MM.1S (cell line): ENCODE data around the gene PRUNE2.

Experiments
- DNase-seq: peaks from one replicate; pipeline ENCODE4 v3.0.0-alpha.2; 2015
- H2AFZ ChIP-seq: fragments of 300-600 bp; sonication (generic); 2 replicates; pipeline ENCODE4 v1.6.0; 2016; ENCODE audit warnings: antibody characterized with exemption, low read length
- H3F3A ChIP-seq: fragments of 300-600 bp; sonication (generic); 2 replicates; pipeline ENCODE4 v1.6.1; 2016; ENCODE audit warnings: mild to moderate bottlenecking, antibody characterized with exemption, low read length, moderate library complexity, mixed read lengths; ENCODE audit not compliant: insufficient read depth
- H3K27ac ChIP-seq: fragments of 300-600 bp; sonication (generic); 2 replicates; pipeline ENCODE4 v1.5.1; 2016; ENCODE audit warnings: mild to moderate bottlenecking, low read length
- H3K27me3 ChIP-seq: fragments of 300-600 bp; sonication (generic); replicated peaks from 2 replicates; pipeline ENCODE4 v1.6.0; 2016; ENCODE audit warnings: low read length; ENCODE audit not compliant: insufficient read depth
- H3K36me3 ChIP-seq: fragments of 300-600 bp; sonication (generic); replicated peaks from 2 replicates; pipeline ENCODE4 v1.6.1; 2016; ENCODE audit warnings: mild to moderate bottlenecking, low read length, mixed read lengths; ENCODE audit not compliant: insufficient read depth
- H3K4me1 ChIP-seq: fragments of 300-600 bp; sonication (generic); 2 replicates; pipeline ENCODE4 v1.6.1; 2016; ENCODE audit warnings: low read length, mixed read lengths
- H3K4me2 ChIP-seq: fragments of 300-600 bp; sonication (generic); 2 replicates; pipeline ENCODE4 v1.6.0; 2016; ENCODE audit warnings: low read depth, low read length
- H3K4me3 ChIP-seq: fragments of 300-600 bp; sonication (generic); 2 replicates; pipeline ENCODE4 v1.5.1; 2016; ENCODE audit warnings: low read length, mixed read lengths
- H3K79me2 ChIP-seq: fragments of 300-600 bp; sonication (generic); 2 replicates; pipeline ENCODE4 v1.6.1; 2016; ENCODE audit warnings: mixed run types, low read length, mixed read lengths
- H3K9ac ChIP-seq: fragments of 300-600 bp; sonication (generic); 2 replicates; pipeline ENCODE4 v1.6.1; 2016; ENCODE audit warnings: low read length, mixed read lengths
- H3K9me2 ChIP-seq: fragments of 300-600 bp; sonication (generic); replicated peaks from 2 replicates; pipeline ENCODE4 v1.6.1; 2016; ENCODE audit warnings: mild to moderate bottlenecking, low read length, mixed read lengths; ENCODE audit not compliant: insufficient read depth
- H3K9me3 ChIP-seq: fragments of 300-600 bp; sonication (generic); replicated peaks from 2 replicates; pipeline ENCODE4 v1.6.1; 2016; ENCODE audit warnings: mild to moderate bottlenecking, low read length, mixed read lengths; ENCODE audit not compliant: insufficient read depth
- H4K20me1 ChIP-seq: fragments of 300-600 bp; sonication (generic); 2 replicates; pipeline ENCODE4 v1.6.1; 2016; ENCODE audit warnings: mild to moderate bottlenecking, low read length, moderate library complexity, mixed read lengths; ENCODE audit not compliant: insufficient read depth
- CTCF ChIP-seq: fragments of 300-600 bp; sonication (generic); IDR thresholded peaks from 2 replicates; pipeline ENCODE4 v1.5.1; 2016; ENCODE audit warnings: antibody characterized with exemption, low read length, mixed read lengths
- EZH2 ChIP-seq: fragments of 300-600 bp; sonication (generic); optimal IDR thresholded peaks from 2 replicates; pipeline ENCODE3; 2017; ENCODE audit warnings: low read depth, mild to moderate bottlenecking, antibody characterized with exemption, low read length, mixed read lengths
- EZH2phosphoT487 ChIP-seq: fragments of 300-600 bp; sonication (generic); IDR thresholded peaks from 2 replicates; pipeline ENCODE4 v1.6.1; 2018; ENCODE audit warnings: antibody characterized with exemption, low read length

The PRUNE2 gene

DNA sequence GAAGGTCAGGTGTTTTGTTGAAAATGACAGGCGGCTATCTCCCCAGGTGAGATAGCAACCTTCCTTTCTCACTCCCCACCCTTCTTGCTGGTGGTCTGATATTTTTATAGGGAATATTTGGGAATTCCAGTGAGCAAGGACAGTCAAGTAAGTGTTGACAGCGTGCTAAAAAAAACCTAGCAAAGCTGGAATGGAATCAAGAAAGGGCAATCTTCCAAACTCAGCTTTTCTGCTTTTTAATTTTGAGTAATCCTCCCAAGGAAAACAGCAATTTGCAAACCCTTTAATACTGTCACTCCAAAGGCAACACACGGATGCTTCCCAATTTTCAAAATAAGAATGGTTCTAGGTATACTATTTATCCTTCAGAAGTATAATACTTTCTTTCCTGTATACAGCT is 285.3 kb downstream of the PRUNE2 start:
- no peaks in the 10 kb centered on the region for H3K9me2 ChIP-seq
- no peak for DNase-seq
- H3K27ac ChIP-seq = no peak overlapping the region
- no peaks in the 10 kb centered on the region for H3K79me2 ChIP-seq
- 0 out of 2 replicates have a peak, but pooled peaks cover 2% of the 10 kb centered on the region for H3K27me3 ChIP-seq
- H3K9me3 ChIP-seq = no peaks in the 10 kb centered on the region
- no peak overlapping the region for H3K4me3 ChIP-seq
- no peaks in the 10 kb centered on the region for H4K20me1 ChIP-seq
- no peak overlapping the region for H3K9ac ChIP-seq
- no peak overlapping the region for H2AFZ ChIP-seq
- H3K36me3 ChIP-seq = no peaks in the 10 kb centered on the region
- H3K4me1 ChIP-seq = peaks cover 17% of the 10 kb centered on the region
- H3F3A ChIP-seq = peaks cover 19% of the 10 kb centered on the region
- TF ChIP-seq CTCF (no peak), EZH2 (no peak), EZH2phosphoT487 (no peak)
- no peak overlapping the region for H3K4me2 ChIP-seq

DNA sequence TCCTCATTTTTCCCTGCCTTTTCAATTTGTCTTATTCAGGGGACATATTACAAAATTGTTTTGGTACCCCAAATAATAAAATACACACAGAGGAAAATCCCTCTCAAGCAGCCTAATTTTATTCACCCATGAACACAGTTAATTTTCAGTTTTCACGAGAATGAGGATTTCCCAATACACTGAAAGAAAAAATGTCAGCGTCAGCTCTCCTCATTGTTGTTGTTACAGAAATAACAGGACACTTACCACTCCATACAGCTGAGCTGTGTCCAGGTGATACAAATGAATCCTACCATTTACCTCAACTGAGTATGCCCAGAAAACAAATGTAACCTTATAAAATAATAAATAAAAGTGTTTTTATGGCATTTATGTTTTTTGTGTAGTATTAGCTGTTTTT is 286.3 kb downstream of the PRUNE2 start:
- H3K79me2 ChIP-seq = no peaks in the 10 kb centered on the region
- H4K20me1 ChIP-seq = no peaks in the 10 kb centered on the region
- no peak overlapping the region for H3K27ac ChIP-seq
- no peak for DNase-seq
- H3K4me1 ChIP-seq = peaks cover 8% of the 10 kb centered on the region
- no peak overlapping the region for H3K4me2 ChIP-seq
- no peaks in the 10 kb centered on the region for H3K9me2 ChIP-seq
- H3K4me3 ChIP-seq = no peak overlapping the region
- no peaks in the 10 kb centered on the region for H3K27me3 ChIP-seq
- no peaks in the 10 kb centered on the region for H3K9me3 ChIP-seq
- no peak overlapping the region for H3K9ac ChIP-seq
- no peak for TF ChIP-seq EZH2phosphoT487
- TF ChIP-seq EZH2 = no peak
- no peak for TF ChIP-seq CTCF
- H2AFZ ChIP-seq = no peak overlapping the region
- H3F3A ChIP-seq = peaks cover 9% of the 10 kb centered on the region
- H3K36me3 ChIP-seq = no peaks in the 10 kb centered on the region

GRCh38 chr9:76619197-76619596 is 286.7 kb downstream of the PRUNE2 start:
- TF ChIP-seq CTCF (no peak), EZH2 (no peak), EZH2phosphoT487 (no peak)
- Histone ChIP-seq H3K9ac (no peak overlapping the region), H3F3A (peaks cover 5% of the 10 kb centered on the region; the same call in 1 of the 2 replicates), H3K4me1 (peaks cover 6% of the 10 kb centered on the region), H3K9me3 (no peaks in the 10 kb centered on the region), H3K79me2 (no peaks in the 10 kb centered on the region), H3K27me3 (no peaks in the 10 kb centered on the region), H4K20me1 (no peaks in the 10 kb centered on the region), H3K4me3 (no peak overlapping the region), H3K36me3 (no peaks in the 10 kb centered on the region), H3K9me2 (no peaks in the 10 kb centered on the region), H3K27ac (no peak overlapping the region), H2AFZ (no peak overlapping the region), H3K4me2 (no peak overlapping the region)
- no peak for DNase-seq
